GM12878 (cell line): ENCODE data around the gene PTCRA. TPM values are rescaled to one million over a fixed set of nuclear protein-coding genes. Genes with fewer than 3 reads are reported as not detected.

Source experiments
- ATAC-seq: fragments of 200-7000 bp; cut with Tn5 transposase; 3 replicates; pipeline ENCODE4 v1.9.1; 2020; ENCODE audit warnings: mild to moderate bottlenecking, moderate library complexity
- BruUV-seq: library from RNA; stranded (reverse); fragments of 400-500 nt; replicated peaks from 2 replicates; lab custom pipeline; 2021; lab: Mats Ljungman, UMichigan
- CTCF ChIA-PET: fragments of 300-600 bp; sonication (Branson Sonifier 250); formaldehyde crosslinking; extraction: SDS; loops from one replicate; lab custom pipeline; 2021; ENCODE audit warnings: inconsistent platforms; lab: Yijun Ruan, JAX
- POLR2A ChIA-PET: fragments of 350-600 bp; formaldehyde crosslinking; extraction: SDS; loops from one replicate; lab custom pipeline; 2021; ENCODE audit warnings: inconsistent platforms; lab: Charles Lee
- RAD21 ChIA-PET: fragments of 300-600 bp; sonication (Branson Sonifier 250); formaldehyde crosslinking; loops from one replicate; lab custom pipeline; 2023; ENCODE audit warnings: antibody characterized with exemption; ENCODE audit not compliant: unreplicated experiment; lab: Charles Lee
- SMC1A ChIA-PET: fragments of 300-600 bp; sonication (Branson Sonifier 250); formaldehyde crosslinking; loops from one replicate; lab custom pipeline; 2023; ENCODE audit not compliant: unreplicated experiment, uncharacterized antibody; lab: Charles Lee
- DNase-seq: peaks from one replicate; pipeline ENCODE4 v3.0.0-alpha.2; 2011; ENCODE audit warnings: low read depth, low spot score
- FAIRE-seq: peaks from 3 replicates; lab custom pipeline; 2011; peaks lifted over from hg19 to GRCh38; lab: Jason Lieb, UNC
- H2AFZ ChIP-seq: 2 replicates; pipeline ENCODE4 v1.6.0; 2011; ENCODE audit warnings: low read depth, low read length, control low read depth; ENCODE audit not compliant: control insufficient read depth
- H3K27ac ChIP-seq: 2 replicates; pipeline ENCODE4 v1.5.1; 2011; ENCODE audit warnings: control low read depth; ENCODE audit not compliant: control insufficient read depth, insufficient read depth
- H3K27me3 ChIP-seq, 2 experiments: replicated peaks in 1 of 2; 2 replicates each; pipeline versions ENCODE4 v1.6.0 to v1.6.1; 2011; ENCODE audit warnings: low read length in 1 of 2; ENCODE audit not compliant: control insufficient read depth in 2 of 2, insufficient read depth in 2 of 2
- H3K36me3 ChIP-seq, 2 experiments: 2 replicates each; pipeline ENCODE4 v1.5.1; 2011; ENCODE audit warnings: low read length in 1 of 2; ENCODE audit not compliant: control insufficient read depth in 2 of 2, insufficient read depth in 2 of 2
- H3K4me1 ChIP-seq: 2 replicates; pipeline ENCODE4 v1.6.1; 2011; ENCODE audit warnings: mild to moderate bottlenecking, low read length, moderate library complexity, mixed read lengths; ENCODE audit not compliant: control insufficient read depth, insufficient read depth
- H3K4me2 ChIP-seq: 2 replicates; pipeline ENCODE4 v1.6.0; 2011; ENCODE audit warnings: control low read depth; ENCODE audit not compliant: control insufficient read depth, insufficient read depth
- H3K4me3 ChIP-seq: fragments of 200-600 bp; sonication (generic); 2 replicates; pipeline ENCODE4 v1.5.1; 2016
- H3K79me2 ChIP-seq: 2 replicates; pipeline ENCODE4 v1.6.0; 2011; ENCODE audit warnings: low read length; ENCODE audit not compliant: control insufficient read depth, insufficient read depth
- H3K9ac ChIP-seq: 2 replicates; pipeline ENCODE4 v1.8.0; 2011; ENCODE audit warnings: low read length, control low read depth, mixed read lengths; ENCODE audit not compliant: control insufficient read depth, insufficient read depth
- H3K9me3 ChIP-seq: replicated peaks from 3 replicates; pipeline ENCODE4 v1.5.1; 2011; ENCODE audit warnings: mild to moderate bottlenecking, low read length; ENCODE audit not compliant: control insufficient read depth, insufficient read depth
- H4K20me1 ChIP-seq: 2 replicates; pipeline ENCODE4 v1.6.0; 2011; ENCODE audit not compliant: control insufficient read depth, insufficient read depth
- ATF7 ChIP-seq: fragments of 450-650 bp; IDR thresholded peaks from 2 replicates; pipeline ENCODE4 v1.6.1; 2016; ENCODE audit warnings: low read depth, mild to moderate bottlenecking
- BHLHE40 ChIP-seq, 2 experiments: fragments of 450-650 bp in 1 of 2; IDR thresholded peaks; 2 replicates each; pipeline ENCODE4 v1.6.1; 2011 to 2017; ENCODE audit warnings: low read depth in 2 of 2, borderline replicate concordance in 1 of 2, improper control_type of control experiment in 1 of 2, low read length in 1 of 2, mild to moderate bottlenecking in 1 of 2
- IKZF1 ChIP-seq: fragments of 450-650 bp; conservative IDR thresholded peaks from 2 replicates; pipeline ENCODE4 v1.6.1; 2017; ENCODE audit warnings: antibody characterized with exemption, mild to moderate bottlenecking
- SP1 ChIP-seq: IDR thresholded peaks from one replicate; pipeline ENCODE4 v1.6.1; 2011; ENCODE audit warnings: low read depth, low read length
- ZNF622 ChIP-seq: fragments of 450-650 bp; IDR thresholded peaks from 2 replicates; pipeline ENCODE4 v1.6.1; 2017; ENCODE audit warnings: mild to moderate bottlenecking, inconsistent platforms
- WGBS: methylation state at CpG from one replicate; pipeline ENCODE4 v1.1.6; 2016; ENCODE audit warnings: low lambda C conversion rate; ENCODE audit not compliant: insufficient replicate concordance, insufficient coverage; ENCODE audit errors: missing lambda C conversion rate; 5-methylcytosine and 5-hydroxymethylcytosine counted together
- in situ Hi-C: fragments of 300-500 bp; cut with MboI; formaldehyde crosslinking; loops from 9 replicates; pipeline ENCODE4 v1.14.3; 2018; ENCODE audit warnings: mixed read lengths
- intact Hi-C: fragments of 100-400 bp; cut with micrococcal nuclease; formaldehyde crosslinking; loops from one replicate; pipeline ENCODE4 v1.14.2; 2022; ENCODE audit not compliant: unreplicated experiment
- polyA plus RNA-seq, 11 experiments: library from polyadenylated mRNA; depleted of rRNA in 4 of 11; unstranded in 6 of 11; stranded (reverse) in 5 of 11; fragments of >200 nt; fragmentation: Nextera tagmentation in 4 of 11; fragmentation: Illumina TruSeq in 1 of 11; extraction: Ambion mirVana in 4 of 11; extraction: Trizol in 1 of 11; gene quantifications; 1 replicate in 1 of 11; 2 replicates in 10 of 11; pipeline versions ENCODE4 v1.2.1 to v1.2.3, GENCODE V29; 2011 to 2016; ENCODE audit warnings: inconsistent platforms in 2 of 11, missing spikeins in 2 of 11, low read depth in 1 of 11
- total RNA-seq, 4 experiments: library from RNA; depleted of rRNA in 3 of 4; stranded (reverse); fragments of >200 nt in 3 of 4; fragmentation: Illumina TruSeq in 1 of 4; extraction: Trizol in 1 of 4; gene quantifications; 2 replicates each; pipeline versions ENCODE4 v1.2.1 to v1.2.3, GENCODE V29; 2013 to 2021
- TF ChIP-seq, protein P1 (sequence below): fragments of 450-650 bp; IDR thresholded peaks from 2 replicates; pipeline ENCODE4 v1.6.1; 2017; ENCODE audit warnings: mild to moderate bottlenecking, moderate library complexity

Gene PTCRA
- total and polyA plus RNA-seq, 10 of the 15 experiments (the other 5 are each of a cell fraction or from before 2014, with no cell fraction given): 0.10 to 1.1 (median 0.19) TPM; not detected in 4

DNA sequence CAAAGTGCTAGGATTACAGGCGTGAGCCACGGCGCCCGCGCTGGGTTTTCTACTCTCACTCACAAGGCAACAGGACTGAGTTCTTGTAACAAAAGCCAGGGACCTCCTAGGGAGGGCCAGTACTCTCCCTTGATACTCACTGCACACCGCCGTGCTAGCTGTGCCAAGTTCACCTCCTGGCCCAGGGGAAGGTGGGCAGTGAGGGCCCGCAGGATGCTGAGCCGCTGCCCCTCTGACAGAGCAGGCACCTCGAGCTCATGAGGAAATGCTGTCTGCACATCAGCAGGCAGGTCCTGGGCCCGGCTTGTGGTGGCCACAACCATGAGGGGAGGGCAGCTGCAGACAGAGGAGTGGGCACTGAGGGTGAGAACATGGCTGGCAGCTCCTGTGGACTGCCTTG, 51.4 kb downstream of the PTCRA start:
- FAIRE-seq (no peak), DNase-seq (no peak), ATAC-seq (no peak)
- no peaks in the 10 kb centered on the region for H3K9me3 ChIP-seq
- H3K9ac ChIP-seq: no peak overlapping the region
- no peaks in the 10 kb centered on the region for H3K79me2 ChIP-seq
- POLR2A ChIA-PET: interaction anchor here (0.7 kb wide), 3 partner anchors 12 to 714 kb away, joined by 3 to 8 read pairs (median 6); partner anchors contain the start of gene PEX6
- CTCF ChIA-PET: interaction anchor here (1.4 kb wide), 1 partner anchor 524 kb away, joined by 3 read pairs; no protein-coding TSS in a partner anchor
- no peak overlapping the region for H3K4me2 ChIP-seq
- no peak overlapping the region for H2AFZ ChIP-seq
- SMC1A ChIA-PET: interaction anchor here (1.3 kb wide), 1 partner anchor 17 kb away, joined by 3 read pairs; the partner anchor contains the start of gene PPP2R5D
- TF ChIP-seq, protein P1, sequence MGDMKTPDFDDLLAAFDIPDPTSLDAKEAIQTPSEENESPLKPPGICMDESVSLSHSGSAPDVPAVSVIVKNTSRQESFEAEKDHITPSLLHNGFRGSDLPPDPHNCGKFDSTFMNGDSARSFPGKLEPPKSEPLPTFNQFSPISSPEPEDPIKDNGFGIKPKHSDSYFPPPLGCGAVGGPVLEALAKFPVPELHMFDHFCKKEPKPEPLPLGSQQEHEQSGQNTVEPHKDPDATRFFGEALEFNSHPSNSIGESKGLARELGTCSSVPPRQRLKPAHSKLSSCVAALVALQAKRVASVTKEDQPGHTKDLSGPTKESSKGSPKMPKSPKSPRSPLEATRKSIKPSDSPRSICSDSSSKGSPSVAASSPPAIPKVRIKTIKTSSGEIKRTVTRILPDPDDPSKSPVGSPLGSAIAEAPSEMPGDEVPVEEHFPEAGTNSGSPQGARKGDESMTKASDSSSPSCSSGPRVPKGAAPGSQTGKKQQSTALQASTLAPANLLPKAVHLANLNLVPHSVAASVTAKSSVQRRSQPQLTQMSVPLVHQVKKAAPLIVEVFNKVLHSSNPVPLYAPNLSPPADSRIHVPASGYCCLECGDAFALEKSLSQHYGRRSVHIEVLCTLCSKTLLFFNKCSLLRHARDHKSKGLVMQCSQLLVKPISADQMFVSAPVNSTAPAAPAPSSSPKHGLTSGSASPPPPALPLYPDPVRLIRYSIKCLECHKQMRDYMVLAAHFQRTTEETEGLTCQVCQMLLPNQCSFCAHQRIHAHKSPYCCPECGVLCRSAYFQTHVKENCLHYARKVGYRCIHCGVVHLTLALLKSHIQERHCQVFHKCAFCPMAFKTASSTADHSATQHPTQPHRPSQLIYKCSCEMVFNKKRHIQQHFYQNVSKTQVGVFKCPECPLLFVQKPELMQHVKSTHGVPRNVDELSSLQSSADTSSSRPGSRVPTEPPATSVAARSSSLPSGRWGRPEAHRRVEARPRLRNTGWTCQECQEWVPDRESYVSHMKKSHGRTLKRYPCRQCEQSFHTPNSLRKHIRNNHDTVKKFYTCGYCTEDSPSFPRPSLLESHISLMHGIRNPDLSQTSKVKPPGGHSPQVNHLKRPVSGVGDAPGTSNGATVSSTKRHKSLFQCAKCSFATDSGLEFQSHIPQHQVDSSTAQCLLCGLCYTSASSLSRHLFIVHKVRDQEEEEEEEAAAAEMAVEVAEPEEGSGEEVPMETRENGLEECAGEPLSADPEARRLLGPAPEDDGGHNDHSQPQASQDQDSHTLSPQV: no peak
- TF ChIP-seq IKZF1 (no peak), BHLHE40 (IDR thresholded peaks at IDR 0.05; ENCODE audit: borderline replicate concordance in 1 of 2, low read depth in 2 of 2, low read length in 1 of 2) (no peak), SP1 (no peak), ATF7 (no peak), ZNF622 (no peak)
- H3K27ac ChIP-seq: no peak overlapping the region
- H3K4me3 ChIP-seq: no peak overlapping the region
- no peaks in the 10 kb centered on the region; a peak in 3 of 4 replicates for H3K36me3 ChIP-seq
- H3K27me3 ChIP-seq: no peaks in the 10 kb centered on the region
- intact Hi-C loops: no loop called here
- RAD21 ChIA-PET: interaction anchor here (0.6 kb wide), 1 partner anchor 151 kb away, joined by 3 read pairs; no protein-coding TSS in a partner anchor
- H3K4me1 ChIP-seq: no peaks in the 10 kb centered on the region
- BruUV-seq: no TSS peak
- in situ Hi-C loops: no loop called here
- WGBS: 93% methylated on average over 11 of the region's 11 CpGs
- no peaks in the 10 kb centered on the region for H4K20me1 ChIP-seq
